CD4-positive, alpha-beta T cell treated with Interleukin-12 subunit alpha and Interleukin-12 subunit beta, for 1 hour (primary cell): ENCODE measurements around the gene RIN3.

ENCODE experiments used
- DNase-seq: peaks from one replicate; pipeline ENCODE4 v3.0.0-alpha.2; 2020

The RIN3 gene

GRCh38 chr14:92486881-92487280 is 26.7 kb upstream of the RIN3 start:
- no peak for DNase-seq

- no peak for DNase-seq
Measured at GRCh38 chr14:92487513-92488133, 26.0 kb upstream of the RIN3 start.

DNA sequence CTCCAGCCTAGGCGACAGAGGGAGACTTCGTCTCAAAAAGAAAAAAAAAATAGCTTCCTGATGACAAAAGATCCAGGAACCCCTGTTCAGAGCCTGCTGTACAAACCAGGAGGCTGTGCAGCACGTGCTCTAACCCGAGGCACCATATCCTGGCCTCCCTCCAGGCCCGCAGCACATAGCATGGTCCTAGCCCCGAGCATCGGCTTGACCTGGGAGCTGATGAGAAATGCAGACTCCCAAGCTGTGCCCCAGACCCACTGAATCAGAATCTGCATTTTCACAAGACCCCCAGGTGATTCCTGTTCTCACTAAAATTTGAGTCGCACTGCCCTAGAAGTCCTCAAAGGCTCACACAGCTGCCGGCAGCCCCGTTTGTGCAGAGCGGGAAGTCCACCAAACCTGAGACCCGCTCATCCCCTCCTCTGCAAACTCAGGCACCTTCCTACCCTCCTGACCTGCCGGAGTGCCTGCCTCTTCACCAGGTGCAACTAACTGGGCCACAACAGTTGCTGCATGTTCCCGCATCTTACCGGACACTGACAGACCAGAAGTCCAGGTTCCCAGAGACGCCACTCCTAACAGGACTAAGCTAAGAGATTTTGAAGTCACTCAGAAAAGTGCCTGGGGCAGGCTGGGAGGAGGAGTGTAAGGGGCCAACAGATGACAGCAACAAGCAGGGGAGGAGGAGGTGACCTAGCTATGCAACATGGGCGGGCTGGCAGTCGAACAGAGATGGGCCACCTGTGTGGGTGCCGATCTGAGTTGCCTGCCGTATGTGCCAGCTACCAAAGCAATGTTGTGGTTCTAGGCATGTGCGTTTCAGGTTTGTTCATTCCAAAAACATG is 24.0 kb upstream of the RIN3 start:
- no peak for DNase-seq

- DNase-seq = no peak
Measured at GRCh38 chr14:92490239-92490959, 23.2 kb upstream of the RIN3 start.

GRCh38 chr14:92491782-92492181 is 21.8 kb upstream of the RIN3 start:
- DNase-seq = no peak

- no peak for DNase-seq
Measured at GRCh38 chr14:92492258-92492657, 21.3 kb upstream of the RIN3 start.

GRCh38 chr14:92493024-92493423 is 20.6 kb upstream of the RIN3 start:
- DNase-seq = no peak

- DNase-seq = no peak
Measured at GRCh38 chr14:92493492-92493891, 20.1 kb upstream of the RIN3 start.

- no peak for DNase-seq
Measured at GRCh38 chr14:92494512-92494911, 19.1 kb upstream of the RIN3 start.

DNA sequence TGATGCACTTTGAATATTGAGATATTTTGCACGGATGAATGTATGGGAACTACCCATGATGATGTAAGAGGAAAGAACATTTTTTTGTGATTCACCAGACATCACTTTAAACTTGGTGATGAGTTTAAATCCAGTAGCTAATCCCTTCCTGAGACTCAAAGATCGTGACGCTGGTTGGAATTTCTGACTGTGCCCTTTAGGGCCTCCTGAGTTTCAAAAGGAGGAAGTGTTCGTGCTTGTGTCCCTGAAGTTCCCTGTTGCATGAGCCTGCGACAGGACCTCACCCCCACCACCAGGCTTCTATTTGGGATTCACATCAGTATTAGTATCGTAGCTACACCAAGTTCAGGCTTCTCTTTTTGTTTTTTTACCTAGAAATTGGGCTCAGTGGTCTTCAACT is 18.6 kb upstream of the RIN3 start:
- DNase-seq = no peak

DNA sequence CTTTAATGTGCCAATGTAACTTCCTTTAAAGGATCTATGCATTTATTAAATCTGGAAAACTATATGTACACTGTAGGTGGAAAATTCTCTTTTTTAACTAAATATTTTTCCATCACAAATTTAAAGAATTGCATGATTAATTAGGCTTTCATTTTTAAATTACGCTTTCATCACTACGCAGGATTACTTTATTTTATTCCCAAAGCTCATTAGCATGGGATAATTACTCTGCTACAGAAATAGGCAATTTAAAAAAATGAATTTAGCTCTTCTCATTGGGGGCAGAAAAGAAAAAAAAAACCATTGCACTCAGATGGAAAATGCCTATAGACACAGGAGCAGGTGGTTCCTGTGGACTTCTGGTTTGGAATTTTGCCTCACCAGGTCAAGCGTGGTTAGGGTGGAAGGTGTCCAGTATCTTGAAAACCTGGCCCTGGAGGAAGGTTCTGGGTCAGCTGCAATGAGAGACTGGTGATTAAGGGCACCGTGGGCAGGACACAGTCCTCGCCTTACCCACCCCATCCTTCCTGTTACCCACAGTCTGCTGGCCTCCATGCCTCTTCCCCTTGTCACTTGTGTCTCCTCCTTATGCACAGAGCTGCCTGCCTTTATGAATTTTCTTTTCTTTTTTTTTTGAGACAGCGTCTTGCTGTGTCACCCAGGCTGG is 17.3 kb upstream of the RIN3 start:
- DNase-seq = no peak

- DNase-seq = no peak
Measured at GRCh38 chr14:92497391-92497790, 16.2 kb upstream of the RIN3 start.

DNA sequence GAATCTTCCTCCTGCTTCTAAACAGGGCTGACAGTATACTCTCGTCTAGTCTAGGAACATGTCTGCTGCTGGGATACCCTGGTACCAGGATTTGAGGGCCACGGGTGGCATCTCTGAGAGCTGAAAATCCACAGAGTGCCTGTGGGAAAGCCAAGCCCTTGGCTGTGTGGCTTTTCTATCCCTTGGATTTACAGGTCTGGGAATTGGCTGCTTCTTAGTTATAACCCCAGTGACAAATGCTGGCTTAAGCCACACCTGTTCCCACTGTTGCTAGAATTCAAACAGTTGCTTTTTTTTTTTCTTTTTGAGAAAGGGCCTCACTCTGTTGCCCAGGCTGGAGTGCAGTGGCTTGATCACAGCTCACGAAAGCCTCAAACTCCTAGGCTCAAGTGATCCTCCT is 14.3 kb upstream of the RIN3 start:
- DNase-seq = no peak

GRCh38 chr14:92500491-92500941 is 13.1 kb upstream of the RIN3 start:
- DNase-seq = no peak

- DNase-seq = no peak
Measured at GRCh38 chr14:92501891-92502351, 11.7 kb upstream of the RIN3 start.

DNA sequence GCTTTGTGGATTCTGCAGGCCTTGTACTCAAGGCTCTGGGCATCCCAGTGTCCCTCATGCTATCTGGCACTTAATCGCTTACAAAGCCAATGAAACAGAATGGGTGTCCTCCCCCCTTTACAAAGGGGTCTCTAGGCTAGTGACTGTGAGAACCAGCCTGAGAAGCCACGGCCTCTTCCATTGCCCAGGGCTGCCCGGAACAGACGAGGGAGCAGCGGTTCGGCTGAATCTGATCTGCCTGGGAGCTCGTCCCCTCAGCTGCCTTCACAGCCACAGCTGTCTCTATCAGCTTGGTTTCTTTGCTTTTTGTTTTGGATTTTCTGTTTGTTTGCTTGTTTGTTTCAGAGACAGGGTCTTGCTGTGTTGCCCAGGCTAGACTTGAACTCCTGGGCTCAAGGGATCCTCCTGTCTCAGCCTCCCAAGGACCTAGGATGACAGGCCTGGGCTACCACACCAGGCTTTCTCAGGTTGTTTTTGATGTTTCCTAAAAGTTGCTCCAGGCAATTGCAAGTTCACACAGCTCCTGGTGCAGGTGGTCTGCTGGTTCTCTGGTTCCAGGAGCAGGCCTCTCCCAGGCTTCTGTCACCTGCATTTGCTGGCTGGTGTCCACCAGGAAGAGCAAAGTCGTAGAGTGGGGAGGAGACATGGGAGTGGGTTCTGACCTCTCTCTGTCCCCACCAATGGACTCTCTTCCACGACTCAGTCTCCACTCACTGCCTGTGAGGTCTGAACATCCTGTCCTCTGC is 10.9 kb upstream of the RIN3 start:
- no peak for DNase-seq

DNA sequence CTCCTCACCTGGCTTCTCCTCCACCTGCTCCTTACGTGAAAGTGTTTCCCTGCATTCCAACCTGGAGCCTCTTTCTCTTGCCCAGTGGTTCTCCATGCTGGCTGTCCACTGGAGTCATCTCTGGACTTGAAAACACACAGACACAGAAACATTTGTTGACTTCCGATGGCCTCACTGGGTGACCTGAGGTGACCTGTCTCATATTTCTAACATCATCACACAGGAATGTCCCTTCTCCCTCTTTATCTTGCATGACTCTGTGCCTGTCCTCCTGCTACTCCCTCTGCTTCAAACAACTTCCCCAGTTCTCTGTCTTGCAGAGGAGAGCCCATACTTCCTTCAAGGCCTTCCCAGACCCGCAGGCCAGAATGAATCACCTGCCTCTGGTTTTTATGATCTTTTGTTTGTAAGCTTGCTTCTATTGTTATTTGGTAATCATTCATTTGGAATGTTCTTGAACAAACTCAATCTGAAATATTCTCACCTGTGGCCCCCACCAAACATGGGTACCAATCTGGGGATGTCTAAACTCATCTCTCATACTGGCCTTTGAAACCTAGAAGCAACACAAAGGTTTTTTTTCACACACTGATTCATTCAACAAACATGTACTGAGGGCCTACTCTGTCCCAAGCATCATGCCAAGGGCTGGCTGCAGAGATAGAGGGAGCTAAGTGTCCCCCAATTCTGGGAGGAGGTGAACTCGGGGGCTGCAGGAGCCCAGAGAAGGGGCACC is 9.7 kb upstream of the RIN3 start:
- no peak for DNase-seq

DNA sequence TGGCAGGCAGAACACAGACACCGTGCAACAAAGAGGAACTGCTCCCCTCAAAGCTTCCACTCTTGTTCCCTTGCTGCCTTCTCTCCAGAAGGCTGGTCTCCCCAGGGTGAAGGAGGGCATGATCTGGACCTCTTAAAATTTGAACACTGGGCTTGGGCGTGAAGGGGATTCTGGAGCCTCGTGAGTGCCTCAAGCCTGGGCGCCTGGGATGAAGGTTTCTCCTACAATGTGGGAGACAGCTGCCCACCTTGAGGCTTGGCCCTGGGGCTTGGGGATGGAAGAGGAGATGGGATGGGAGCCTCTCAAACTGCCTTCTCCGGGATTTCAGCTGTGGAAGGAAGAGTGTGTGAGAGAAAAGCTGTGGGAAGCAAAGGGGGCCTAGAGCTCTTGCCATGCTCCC is 7.8 kb upstream of the RIN3 start:
- DNase-seq = no peak

GRCh38 chr14:92506231-92506630 is 7.3 kb upstream of the RIN3 start:
- no peak for DNase-seq

DNA sequence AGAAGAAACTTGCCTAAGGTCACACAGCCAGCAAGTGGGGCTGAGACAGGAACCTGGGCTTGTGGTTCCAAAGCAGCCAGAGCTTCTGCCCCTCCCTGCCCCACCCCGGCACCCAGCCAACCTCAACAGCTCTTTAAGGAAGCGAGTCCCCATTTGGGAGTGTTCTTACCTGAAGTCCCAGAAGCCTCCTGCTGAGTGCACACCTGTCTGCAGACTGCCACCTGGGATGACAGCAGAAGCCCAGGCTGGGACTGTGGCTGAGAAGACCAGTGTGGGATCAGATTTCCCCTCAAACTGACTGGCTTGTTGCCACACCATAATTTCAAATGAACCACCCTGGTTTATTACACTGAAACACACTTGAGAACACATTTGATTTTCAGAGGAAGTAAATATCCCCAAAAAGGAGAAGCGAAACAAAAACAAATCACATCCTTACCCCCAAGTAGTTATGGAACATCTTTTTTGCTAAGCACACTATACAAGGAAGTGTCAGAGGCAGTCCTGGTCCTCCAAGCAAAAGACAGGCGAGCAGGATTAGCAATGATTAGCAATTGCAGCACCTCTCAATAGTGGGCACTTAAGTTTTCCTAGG is 6.3 kb upstream of the RIN3 start:
- peak; percentile 19 for DNase-seq

GRCh38 chr14:92510972-92511371 is 2.6 kb upstream of the RIN3 start:
- DNase-seq = no peak
